OCI-LY1 (cell line): Measurements from ENCODE around the gene STUM.

Experiments used
- H2AFZ ChIP-seq: fragments of 200-600 bp; sonication (generic), shearing (Covaris generic); 2 replicates; pipeline ENCODE4 v1.6.0; 2014; ENCODE audit warnings: antibody characterized with exemption, mild to moderate bottlenecking, low read length
- H3F3A ChIP-seq: fragments of 200-600 bp; sonication (generic), shearing (Covaris generic); 2 replicates; pipeline ENCODE4 v1.6.0; 2014; ENCODE audit warnings: mild to moderate bottlenecking, antibody characterized with exemption, low read length, moderate library complexity; ENCODE audit not compliant: insufficient read depth
- H3K27ac ChIP-seq: fragments of 200-600 bp; sonication (generic); 2 replicates; pipeline ENCODE4 v1.5.1; 2014; ENCODE audit warnings: low read length, mixed run types, mild to moderate bottlenecking, low read depth; ENCODE audit not compliant: poor library complexity, severe bottlenecking
- H3K27me3 ChIP-seq: fragments of 200-600 bp; sonication (generic); 2 replicates; pipeline ENCODE4 v1.6.0; 2014; ENCODE audit warnings: antibody characterized with exemption, mild to moderate bottlenecking, low read length, moderate library complexity; ENCODE audit not compliant: insufficient read depth
- H3K36me3 ChIP-seq: fragments of 200-600 bp; sonication (generic); 2 replicates; pipeline ENCODE4 v1.6.1; 2014; ENCODE audit warnings: mild to moderate bottlenecking, antibody characterized with exemption, low read length, moderate library complexity, mixed read lengths; ENCODE audit not compliant: insufficient read depth
- H3K4me1 ChIP-seq: fragments of 200-600 bp; sonication (generic); 2 replicates; pipeline ENCODE4 v1.5.1; 2014; ENCODE audit warnings: mild to moderate bottlenecking, low read length, moderate library complexity; ENCODE audit not compliant: insufficient read depth, severe bottlenecking
- H3K4me2 ChIP-seq: fragments of 200-600 bp; sonication (generic), shearing (Covaris generic); 2 replicates; pipeline ENCODE4 v1.6.1; 2014; ENCODE audit warnings: low read length
- H3K4me3 ChIP-seq: fragments of 200-600 bp; sonication (generic); 2 replicates; pipeline ENCODE4 v1.5.1; 2014; ENCODE audit warnings: low read length, low read depth, mild to moderate bottlenecking, mixed read lengths; ENCODE audit not compliant: poor library complexity, severe bottlenecking
- H3K79me2 ChIP-seq: fragments of 200-600 bp; shearing (Covaris generic); 2 replicates; pipeline ENCODE4 v1.6.1; 2016; ENCODE audit warnings: mixed run types, low read length, mixed read lengths; ENCODE audit not compliant: insufficient read depth
- H3K9ac ChIP-seq: fragments of 200-600 bp; sonication (generic), shearing (Covaris generic); 2 replicates; pipeline ENCODE4 v1.6.1; 2014; ENCODE audit warnings: mild to moderate bottlenecking, low read length, mixed read lengths
- H3K9me2 ChIP-seq: fragments of 200-600 bp; sonication (generic), shearing (Covaris generic); 2 replicates; pipeline ENCODE4 v1.6.1; 2014; ENCODE audit warnings: low read depth, mild to moderate bottlenecking, low read length, mixed read lengths
- H3K9me3 ChIP-seq: fragments of 200-600 bp; shearing (Covaris generic); 2 replicates; pipeline ENCODE4 v1.6.1; 2014; ENCODE audit warnings: low read length, mixed read lengths
- H4K20me1 ChIP-seq: fragments of 200-600 bp; sonication (generic), shearing (Covaris generic); 2 replicates; pipeline ENCODE4 v1.6.0; 2016; ENCODE audit warnings: mild to moderate bottlenecking, low read length; ENCODE audit not compliant: insufficient read depth
- CTCF ChIP-seq: fragments of 200-600 bp; sonication (generic), shearing (Covaris generic); IDR thresholded peaks from 2 replicates; pipeline ENCODE4 v1.5.1; 2017; ENCODE audit warnings: mild to moderate bottlenecking, antibody characterized with exemption, low read length, moderate library complexity, mixed read lengths
- EZH2 ChIP-seq: fragments of 200-600 bp; sonication (generic), shearing (Covaris generic); IDR thresholded peaks from 2 replicates; pipeline ENCODE4 v1.8.0; 2017; ENCODE audit warnings: borderline replicate concordance, mixed run types, mild to moderate bottlenecking, antibody characterized with exemption, low read length, moderate library complexity, mixed read lengths

The STUM gene

GRCh38 chr1:226563666-226564065 lies 15.1 kb downstream of the STUM start:
- no peaks in the 10 kb centered on the region for H3K4me1 ChIP-seq
- H3K9ac ChIP-seq: no peak overlapping the region
- no peak overlapping the region for H3K4me2 ChIP-seq
- H3K79me2 ChIP-seq: no peaks in the 10 kb centered on the region
- H3K4me3 ChIP-seq: no peak overlapping the region
- H3K27me3 ChIP-seq: peaks cover 16% of the 10 kb centered on the region
- H3F3A ChIP-seq: no peaks in the 10 kb centered on the region
- no peak overlapping the region for H3K27ac ChIP-seq
- H4K20me1 ChIP-seq: no peaks in the 10 kb centered on the region
- no peaks in the 10 kb centered on the region for H3K9me2 ChIP-seq
- H2AFZ ChIP-seq: no peak overlapping the region
- TF ChIP-seq EZH2 (no peak), CTCF (no peak)
- no peaks in the 10 kb centered on the region for H3K9me3 ChIP-seq
- H3K36me3 ChIP-seq: no peaks in the 10 kb centered on the region

GRCh38 chr1:226565476-226565875 lies 16.9 kb downstream of the STUM start:
- Histone ChIP-seq H3K9me3 (no peaks in the 10 kb centered on the region), H3K79me2 (no peaks in the 10 kb centered on the region), H3K9me2 (no peaks in the 10 kb centered on the region), H3F3A (no peaks in the 10 kb centered on the region), H3K4me1 (no peaks in the 10 kb centered on the region), H3K4me2 (no peak overlapping the region), H3K9ac (no peak overlapping the region), H4K20me1 (no peaks in the 10 kb centered on the region), H3K27me3 (peaks cover 24% of the 10 kb centered on the region), H3K27ac (no peak overlapping the region), H2AFZ (no peak overlapping the region), H3K36me3 (no peaks in the 10 kb centered on the region), H3K4me3 (no peak overlapping the region)
- TF ChIP-seq CTCF (no peak), EZH2 (no peak)

GRCh38 chr1:226566234-226566633 lies 17.7 kb downstream of the STUM start:
- H3K4me3 ChIP-seq: no peak overlapping the region
- H3K4me1 ChIP-seq: no peaks in the 10 kb centered on the region
- no peaks in the 10 kb centered on the region for H3K36me3 ChIP-seq
- no peaks in the 10 kb centered on the region for H3K9me2 ChIP-seq
- H2AFZ ChIP-seq: no peak overlapping the region
- H3K79me2 ChIP-seq: no peaks in the 10 kb centered on the region
- no peaks in the 10 kb centered on the region for H3K9me3 ChIP-seq
- no peak overlapping the region for H3K27ac ChIP-seq
- peaks cover 24% of the 10 kb centered on the region for H3K27me3 ChIP-seq
- H3F3A ChIP-seq: no peaks in the 10 kb centered on the region
- no peak overlapping the region for H3K9ac ChIP-seq
- no peaks in the 10 kb centered on the region for H4K20me1 ChIP-seq
- no peak overlapping the region for H3K4me2 ChIP-seq
- TF ChIP-seq EZH2 (no peak), CTCF (no peak)
